Keratinocyte (primary cell): ENCODE results near the gene YY1AP1. TPM values are rescaled to one million over a fixed set of nuclear protein-coding genes. Genes with fewer than 3 reads are reported as not detected.
A peak's percentile ranks its signal among the peaks of the same experiment; 100 is the strongest.

Source experiments
- DNase-seq: peaks from one replicate; pipeline ENCODE4 v3.0.0-alpha.2; 2011; ENCODE audit warnings: low read depth, missing footprints, low spot score
- FAIRE-seq: peaks from 2 replicates; lab custom pipeline; 2011; peaks lifted over from hg19 to GRCh38; lab: Jason Lieb, UNC
- H2AFZ ChIP-seq: 2 replicates; pipeline ENCODE4 v1.6.0; 2012; ENCODE audit warnings: low read length, control low read depth, inconsistent platforms; ENCODE audit not compliant: control insufficient read depth
- H3K27ac ChIP-seq: 2 replicates; pipeline ENCODE4 v1.5.1; 2011; ENCODE audit warnings: low read length; ENCODE audit not compliant: control insufficient read depth, insufficient read depth
- H3K27me3 ChIP-seq: 3 replicates; pipeline ENCODE4 v1.6.0; 2011; ENCODE audit warnings: low read length; ENCODE audit not compliant: control insufficient read depth, insufficient read depth; ENCODE audit errors: extremely low read depth
- H3K36me3 ChIP-seq, 2 experiments: 2 replicates in 1 of 2; 3 replicates in 1 of 2; pipeline ENCODE4 v1.5.1; 2011; ENCODE audit warnings: low read length in 2 of 2, mild to moderate bottlenecking in 1 of 2; ENCODE audit not compliant: control insufficient read depth in 2 of 2, insufficient read depth in 2 of 2; ENCODE audit errors: extremely low read depth in 1 of 2
- H3K4me1 ChIP-seq: 3 replicates; pipeline ENCODE4 v1.5.1; 2011; ENCODE audit warnings: low read length; ENCODE audit not compliant: control insufficient read depth, insufficient read depth; ENCODE audit errors: extremely low read depth
- H3K4me2 ChIP-seq: 3 replicates; pipeline ENCODE4 v1.6.0; 2011; ENCODE audit warnings: low read depth, low read length; ENCODE audit not compliant: control insufficient read depth, insufficient read depth; ENCODE audit errors: extremely low read depth
- H3K4me3 ChIP-seq, 3 experiments: fragments of 200-600 bp in 1 of 3; sonication (generic) in 1 of 3; 2 replicates in 2 of 3; 3 replicates in 1 of 3; pipeline ENCODE4 v1.5.1; 2011 to 2016; ENCODE audit warnings: low read length in 3 of 3, mild to moderate bottlenecking in 3 of 3, control low read depth in 2 of 3, inconsistent platforms in 1 of 3, low read depth in 1 of 3, mixed read lengths in 1 of 3, mixed run types in 1 of 3, moderate library complexity in 1 of 3; ENCODE audit not compliant: control insufficient read depth in 2 of 3, insufficient read depth in 2 of 3; ENCODE audit errors: extremely low read depth in 1 of 3
- H3K79me2 ChIP-seq: 2 replicates; pipeline ENCODE4 v1.6.0; 2012; ENCODE audit warnings: low read length; ENCODE audit not compliant: control insufficient read depth, insufficient read depth
- H3K9ac ChIP-seq: 3 replicates; pipeline ENCODE4 v1.6.0; 2011; ENCODE audit warnings: low read length; ENCODE audit not compliant: control insufficient read depth, insufficient read depth; ENCODE audit errors: extremely low read depth
- H3K9me1 ChIP-seq: 3 replicates; pipeline ENCODE4 v1.6.0; 2011; ENCODE audit warnings: low read length; ENCODE audit not compliant: control insufficient read depth, insufficient read depth; ENCODE audit errors: extremely low read depth
- H3K9me3 ChIP-seq: 2 replicates; pipeline ENCODE4 v1.5.1; 2012; ENCODE audit warnings: low read depth, low read length; ENCODE audit not compliant: control insufficient read depth
- H4K20me1 ChIP-seq: 3 replicates; pipeline ENCODE4 v1.6.0; 2011; ENCODE audit warnings: low read length; ENCODE audit not compliant: control insufficient read depth, insufficient read depth; ENCODE audit errors: extremely low read depth
- CTCF ChIP-seq, 3 experiments: IDR thresholded peaks in 1 of 3; conservative IDR thresholded peaks in 1 of 3; optimal IDR thresholded peaks in 1 of 3; 2 replicates in 2 of 3; 3 replicates in 1 of 3; pipeline versions ENCODE3 to v1.5.1; 2011; ENCODE audit warnings: low read length in 3 of 3, mild to moderate bottlenecking in 3 of 3, moderate library complexity in 2 of 3, control low read depth in 1 of 3, inconsistent platforms in 1 of 3; ENCODE audit not compliant: insufficient read depth in 2 of 3; ENCODE audit errors: extremely low read depth in 1 of 3
- EZH2 ChIP-seq: IDR thresholded peaks from one replicate; pipeline ENCODE4 v1.6.1; 2012; ENCODE audit warnings: inconsistent platforms, mild to moderate bottlenecking, low read length, moderate library complexity
- dilution Hi-C: fragments of 300-500 bp; cut with MboI; formaldehyde crosslinking; loops from one replicate; pipeline ENCODE4 v1.7.0; 2020; ENCODE audit warnings: low sequenced_read_pairs; ENCODE audit not compliant: extremely low pct_ligation_motif_present
- polyA plus RNA-seq, 5 experiments: library from polyadenylated mRNA; depleted of rRNA in 3 of 5; stranded (reverse) in 3 of 5; stranded (forward) in 1 of 5; unstranded in 1 of 5; fragments of >200 nt; gene quantifications; 1 replicate in 1 of 5; 2 replicates in 3 of 5; 3 replicates in 1 of 5; pipeline versions ENCODE4 v1.2.1 to v1.2.3, GENCODE V29; 2011 to 2012; ENCODE audit warnings: missing spikeins in 2 of 5, low read depth in 1 of 5, low replicate concordance in 1 of 5

YY1AP1 gene
- polyA plus RNA-seq, 1 donor (not counting 4 experiments of a cell fraction or from before 2014, with no cell fraction given), result 45.2 TPM

- H3K9me3 ChIP-seq, result no peaks in the 10 kb centered on the region
- H3K9ac ChIP-seq, result peak overlapping the region; percentile 55
- peak overlapping the region; percentile 82 for H3K27ac ChIP-seq
- TF ChIP-seq EZH2, result no peak
- no peak for TF ChIP-seq CTCF (optimal IDR thresholded peaks at IDR 0.05 in 1 of 3, IDR thresholded peaks at IDR 0.05 in 1 of 3, conservative IDR thresholded peaks at IDR 0.05 in 1 of 3; ENCODE audit: extremely low read depth in 1 of 3, insufficient read depth in 2 of 3, low read length in 3 of 3)
- peak overlapping the region; percentile 84 for H3K4me2 ChIP-seq
- H3K79me2 ChIP-seq, result peaks cover 2% of the 10 kb centered on the region
- no peaks in the 10 kb centered on the region for H3K9me1 ChIP-seq
- H2AFZ ChIP-seq, result no peak overlapping the region
- peaks cover 32% of the 10 kb centered on the region for H3K4me1 ChIP-seq
- H3K36me3 ChIP-seq, result no peaks in the 10 kb centered on the region
- no peaks in the 10 kb centered on the region for H4K20me1 ChIP-seq
- DNase-seq (no peak), FAIRE-seq (peak; percentile 52)
- dilution Hi-C loops, result no loop called here
- no peaks in the 10 kb centered on the region for H3K27me3 ChIP-seq
- H3K4me3 ChIP-seq, result peak overlapping the region in 2 of 3 experiments; percentile 5 to 52
Observed at GRCh38 chr1:155651861-155652661, 36.5 kb downstream of the YY1AP1 start.

GRCh38 chr1:155650231-155650757 is 38.3 kb downstream of the YY1AP1 start:
- DNase-seq (no peak), FAIRE-seq (no peak)
- H3K9ac ChIP-seq, result no peak overlapping the region
- TF ChIP-seq EZH2 (no peak), CTCF (optimal IDR thresholded peaks at IDR 0.05 in 1 of 3, IDR thresholded peaks at IDR 0.05 in 1 of 3, conservative IDR thresholded peaks at IDR 0.05 in 1 of 3; ENCODE audit: extremely low read depth in 1 of 3, insufficient read depth in 2 of 3, low read length in 3 of 3) (no peak)
- H2AFZ ChIP-seq, result no peak overlapping the region
- no peaks in the 10 kb centered on the region for H4K20me1 ChIP-seq
- H3K36me3 ChIP-seq, result no peaks in the 10 kb centered on the region
- peaks cover 43% of the 10 kb centered on the region for H3K4me1 ChIP-seq
- peaks cover 3% of the 10 kb centered on the region for H3K79me2 ChIP-seq
- H3K27ac ChIP-seq, result peak overlapping the region; percentile 1
- no peak overlapping the region for H3K4me3 ChIP-seq
- H3K27me3 ChIP-seq, result no peaks in the 10 kb centered on the region
- dilution Hi-C loops, result no loop called here
- no peaks in the 10 kb centered on the region for H3K9me1 ChIP-seq
- no peak overlapping the region for H3K4me2 ChIP-seq
- no peaks in the 10 kb centered on the region for H3K9me3 ChIP-seq
